Measurements from ENCODE around the gene DNAJC11.

DNAJC11 gene

GRCh38 chr1:6683434-6683833 lies 18.2 kb downstream of the DNAJC11 start:
- H3K36me3 ChIP-seq (replicated peaks; ENCODE audit: insufficient read depth, low read length), result no peaks in the 10 kb centered on the region; the same call in 1 of the 2 replicates
- DNase-seq, result no peak
- H3K4me2 ChIP-seq (ENCODE audit: low read depth, low read length), result no peak overlapping the region
- no peak overlapping the region for H3K9ac ChIP-seq (ENCODE audit: low read length)
- H2AFZ ChIP-seq (ENCODE audit: low read length), result no peak overlapping the region
- H3K27ac ChIP-seq (ENCODE audit: low read length), result no peak overlapping the region
- no peaks in the 10 kb centered on the region; the same call in 1 of the 2 replicates for H4K20me1 ChIP-seq (ENCODE audit: insufficient read depth, low read length)
- H3K9me3 ChIP-seq (replicated peaks; ENCODE audit: insufficient read depth, low read length), result no peaks in the 10 kb centered on the region
- no peaks in the 10 kb centered on the region for H3K4me1 ChIP-seq (ENCODE audit: low read length)
- no peaks in the 10 kb centered on the region for H3F3A ChIP-seq (ENCODE audit: insufficient read depth, low read length)
- H3K27me3 ChIP-seq (replicated peaks; ENCODE audit: insufficient read depth, low read length), result no peaks in the 10 kb centered on the region
- no peak overlapping the region for H3K4me3 ChIP-seq (ENCODE audit: low read length)
- no peaks in the 10 kb centered on the region for H3K9me2 ChIP-seq (replicated peaks; ENCODE audit: insufficient read depth, low read length)
- peaks cover 39% of the 10 kb centered on the region for H3K79me2 ChIP-seq (ENCODE audit: low read length)
- no peak for TF ChIP-seq EZH2phosphoT487 (IDR thresholded peaks at IDR 0.05; ENCODE audit: low read length)
- no peak for TF ChIP-seq EZH2 (optimal IDR thresholded peaks at IDR 0.05; ENCODE audit: low read depth, low read length)
- TF ChIP-seq CTCF (IDR thresholded peaks at IDR 0.05; ENCODE audit: low read length), result no peak

- H3K9ac ChIP-seq (ENCODE audit: low read length), result no peak overlapping the region
- peaks cover 21% of the 10 kb centered on the region for H3K79me2 ChIP-seq (ENCODE audit: low read length)
- no peaks in the 10 kb centered on the region; the same call in 1 of the 2 replicates for H3K36me3 ChIP-seq (replicated peaks; ENCODE audit: insufficient read depth, low read length)
- no peak overlapping the region for H3K4me3 ChIP-seq (ENCODE audit: low read length)
- no peak overlapping the region for H3K4me2 ChIP-seq (ENCODE audit: low read depth, low read length)
- H3K9me3 ChIP-seq (replicated peaks; ENCODE audit: insufficient read depth, low read length), result no peaks in the 10 kb centered on the region
- DNase-seq, result no peak
- H3K27me3 ChIP-seq (replicated peaks; ENCODE audit: insufficient read depth, low read length), result no peaks in the 10 kb centered on the region
- H3F3A ChIP-seq (ENCODE audit: insufficient read depth, low read length), result peaks cover 17% of the 10 kb centered on the region; the same call in 1 of the 2 replicates
- peaks cover 22% of the 10 kb centered on the region for H3K4me1 ChIP-seq (ENCODE audit: low read length)
- TF ChIP-seq EZH2phosphoT487 (IDR thresholded peaks at IDR 0.05; ENCODE audit: low read length) (no peak), CTCF (IDR thresholded peaks at IDR 0.05; ENCODE audit: low read length) (no peak), EZH2 (optimal IDR thresholded peaks at IDR 0.05; ENCODE audit: low read depth, low read length) (no peak)
- no peaks in the 10 kb centered on the region for H4K20me1 ChIP-seq (ENCODE audit: insufficient read depth, low read length)
- H3K27ac ChIP-seq (ENCODE audit: low read length), result no peak overlapping the region
- H3K9me2 ChIP-seq (replicated peaks; ENCODE audit: insufficient read depth, low read length), result no peaks in the 10 kb centered on the region
- H2AFZ ChIP-seq (ENCODE audit: low read length), result no peak overlapping the region
Measured at GRCh38 chr1:6675941-6676340, 25.7 kb downstream of the DNAJC11 start.

- Histone ChIP-seq H3K79me2 (ENCODE audit: low read length) (peaks cover 21% of the 10 kb centered on the region), H2AFZ (ENCODE audit: low read length) (no peak overlapping the region), H3F3A (ENCODE audit: insufficient read depth, low read length) (peaks cover 17% of the 10 kb centered on the region; the same call in 1 of the 2 replicates), H3K4me1 (ENCODE audit: low read length) (peaks cover 22% of the 10 kb centered on the region), H3K27ac (ENCODE audit: low read length) (peak overlapping the region; percentile 78; the same call in 1 of the 2 replicates), H3K4me2 (ENCODE audit: low read depth, low read length) (no peak overlapping the region; the same call in 1 of the 2 replicates), H3K4me3 (ENCODE audit: low read length) (no peak overlapping the region), H4K20me1 (ENCODE audit: insufficient read depth, low read length) (no peaks in the 10 kb centered on the region), H3K9me2 (replicated peaks; ENCODE audit: insufficient read depth, low read length) (no peaks in the 10 kb centered on the region), H3K9ac (ENCODE audit: low read length) (no peak overlapping the region), H3K27me3 (replicated peaks; ENCODE audit: insufficient read depth, low read length) (no peaks in the 10 kb centered on the region), H3K9me3 (replicated peaks; ENCODE audit: insufficient read depth, low read length) (no peaks in the 10 kb centered on the region), H3K36me3 (replicated peaks; ENCODE audit: insufficient read depth, low read length) (no peaks in the 10 kb centered on the region; the same call in 1 of the 2 replicates)
- no peak for DNase-seq
- TF ChIP-seq CTCF (IDR thresholded peaks at IDR 0.05; ENCODE audit: low read length) (no peak), EZH2phosphoT487 (IDR thresholded peaks at IDR 0.05; ENCODE audit: low read length) (no peak), EZH2 (optimal IDR thresholded peaks at IDR 0.05; ENCODE audit: low read depth, low read length) (no peak)
Measured at GRCh38 chr1:6674771-6675170, 26.8 kb downstream of the DNAJC11 start.

Measured in MM.1S (cell line).